HL-60 (cell line): ENCODE measurements around the gene PGRMC2.

Source experiments
- DNase-seq, 2 experiments: peaks; one replicate each; pipeline ENCODE4 v3.0.0-alpha.2; 2010 to 2020; ENCODE audit warnings: low read depth in 1 of 2, low spot score in 1 of 2
- H3K27ac ChIP-seq: fragments of 250-450 bp; sonication (Bioruptor Pico); replicated peaks from 2 replicates; pipeline ENCODE4 v1.5.1; 2020; ENCODE audit warnings: mild to moderate bottlenecking, moderate library complexity
- H3K27me3 ChIP-seq: fragments of 250-450 bp; sonication (Bioruptor Pico); 2 replicates; pipeline ENCODE4 v1.5.1; 2021; ENCODE audit warnings: mild to moderate bottlenecking, moderate library complexity; ENCODE audit not compliant: insufficient read depth, poor library complexity, severe bottlenecking
- H3K4me3 ChIP-seq: replicated peaks from 2 replicates; pipeline ENCODE4 v1.5.1; 2011; ENCODE audit warnings: mild to moderate bottlenecking, control low read depth, low read length; ENCODE audit not compliant: insufficient read depth
- CTCF ChIP-seq: IDR thresholded peaks from one replicate; pipeline ENCODE4 v1.5.1; 2011; ENCODE audit warnings: low read length, control low read depth, inconsistent platforms; ENCODE audit not compliant: insufficient read depth
- GABPA ChIP-seq: IDR thresholded peaks from 2 replicates; pipeline ENCODE4 v1.6.1; 2012; ENCODE audit warnings: low read depth
- POLR2AphosphoS5 ChIP-seq: IDR thresholded peaks from 2 replicates; pipeline ENCODE4 v1.6.1; 2012; ENCODE audit warnings: low read depth
- REST ChIP-seq: IDR thresholded peaks from 2 replicates; pipeline ENCODE4 v1.6.1; 2012; ENCODE audit warnings: low read depth; ENCODE audit not compliant: insufficient replicate concordance
- SPI1 ChIP-seq: IDR thresholded peaks from 2 replicates; pipeline ENCODE4 v1.6.1; 2012; ENCODE audit warnings: low read depth, mild to moderate bottlenecking, borderline replicate concordance

The PGRMC2 gene

GRCh38 chr4:128232719-128233118 is 54.9 kb downstream of the PGRMC2 start:
- H3K27ac ChIP-seq, result no peak overlapping the region
- no peak for DNase-seq
- TF ChIP-seq SPI1, result no peak; the same call in 1 of the 2 replicates
- TF ChIP-seq POLR2AphosphoS5, result no peak
- TF ChIP-seq CTCF, result no peak
- no peak for TF ChIP-seq GABPA
- TF ChIP-seq REST, result no peak
- H3K4me3 ChIP-seq, result no peak overlapping the region
- no peaks in the 10 kb centered on the region for H3K27me3 ChIP-seq

- H3K27me3 ChIP-seq, result no peaks in the 10 kb centered on the region
- no peak for TF ChIP-seq REST
- TF ChIP-seq GABPA, result no peak
- no peak for TF ChIP-seq CTCF
- DNase-seq, result no peak
- no peak overlapping the region for H3K4me3 ChIP-seq
- H3K27ac ChIP-seq, result no peak overlapping the region
Measured at GRCh38 chr4:128228845-128229795, 58.5 kb downstream of the PGRMC2 start.

- no peak for DNase-seq
- TF ChIP-seq REST, result no peak
- TF ChIP-seq GABPA, result no peak
- TF ChIP-seq POLR2AphosphoS5, result no peak
- TF ChIP-seq SPI1, result no peak
- TF ChIP-seq CTCF, result no peak
- H3K4me3 ChIP-seq, result no peak overlapping the region
- H3K27me3 ChIP-seq, result no peaks in the 10 kb centered on the region
- no peak overlapping the region for H3K27ac ChIP-seq
Measured at GRCh38 chr4:128227991-128228571, 59.5 kb downstream of the PGRMC2 start.
